Stimulated activated CD8-positive, alpha-beta memory T cell treated with anti-CD3 and anti-CD28 coated beads, Interleukin-7, amount 100 ng/mL, for 48 hours (primary cell): ENCODE data around the gene FOXN1.
"Not testable (repeated sequence)": the region's sequence is repeated elsewhere in the genome, so short reads cannot be mapped to it uniquely, and the experiment has no call there.

Source experiments
- DNase-seq, 2 donors: peaks; one replicate each; pipeline ENCODE4 v3.0.0-alpha.2; 2020; ENCODE audit warnings: low read depth in 1 of 2; ENCODE audit errors: extremely low read depth in 1 of 2

Gene FOXN1

GRCh38 chr17:28572259-28573039, 66.3 kb downstream of the FOXN1 start:
- no peak for DNase-seq

- DNase-seq, result no peak
Observed at GRCh38 chr17:28573040-28573380, 66.9 kb downstream of the FOXN1 start.

GRCh38 chr17:28573521-28573920, 67.4 kb downstream of the FOXN1 start:
- DNase-seq, result no peak

GRCh38 chr17:28573966-28574480, 67.9 kb downstream of the FOXN1 start:
- DNase-seq, result no peak

GRCh38 chr17:28574526-28574925, 68.4 kb downstream of the FOXN1 start:
- DNase-seq, result no peak

GRCh38 chr17:28575126-28575795, 69.1 kb downstream of the FOXN1 start:
- no peak for DNase-seq

- DNase-seq, result not testable (repeated sequence)
Observed at GRCh38 chr17:28576016-28576415, 69.9 kb downstream of the FOXN1 start.

- DNase-seq, result peak; percentile 92 to 96
Observed at GRCh38 chr17:28576758-28577465, 70.8 kb downstream of the FOXN1 start, which contains the start of gene ALDOC. TSS of gene ALDOC (minus strand) at chr17:28576895. CDS start at chr17:28575532, 1,363 bp downstream.

- no peak for DNase-seq
Observed at GRCh38 chr17:28577466-28577824, 71.3 kb downstream of the FOXN1 start.

GRCh38 chr17:28578246-28579195, 72.4 kb downstream of the FOXN1 start:
- DNase-seq, result no peak

GRCh38 chr17:28579526-28579925, 73.4 kb downstream of the FOXN1 start:
- DNase-seq, result no peak

- no peak for DNase-seq
Observed at GRCh38 chr17:28580959-28581358, 74.8 kb downstream of the FOXN1 start.

GRCh38 chr17:28582513-28582912, 76.4 kb downstream of the FOXN1 start:
- DNase-seq, result no peak

- DNase-seq, result no peak
Observed at GRCh38 chr17:28584434-28584833, 78.3 kb downstream of the FOXN1 start.

- no peak for DNase-seq
Observed at GRCh38 chr17:28585851-28586250, 79.7 kb downstream of the FOXN1 start.
